Stimulated activated CD4-positive, alpha-beta T cell treated with anti-CD3 and anti-CD28 coated beads, Interleukin-15, amount 100 ng/mL, for 24 hours (primary cell): ENCODE data around the gene EHMT1.
A peak's percentile ranks its signal among the peaks of the same experiment; 100 is the strongest.

Experiments used
- DNase-seq: peaks from one replicate; pipeline ENCODE4 v3.0.0-alpha.2; 2020

Gene EHMT1

DNA sequence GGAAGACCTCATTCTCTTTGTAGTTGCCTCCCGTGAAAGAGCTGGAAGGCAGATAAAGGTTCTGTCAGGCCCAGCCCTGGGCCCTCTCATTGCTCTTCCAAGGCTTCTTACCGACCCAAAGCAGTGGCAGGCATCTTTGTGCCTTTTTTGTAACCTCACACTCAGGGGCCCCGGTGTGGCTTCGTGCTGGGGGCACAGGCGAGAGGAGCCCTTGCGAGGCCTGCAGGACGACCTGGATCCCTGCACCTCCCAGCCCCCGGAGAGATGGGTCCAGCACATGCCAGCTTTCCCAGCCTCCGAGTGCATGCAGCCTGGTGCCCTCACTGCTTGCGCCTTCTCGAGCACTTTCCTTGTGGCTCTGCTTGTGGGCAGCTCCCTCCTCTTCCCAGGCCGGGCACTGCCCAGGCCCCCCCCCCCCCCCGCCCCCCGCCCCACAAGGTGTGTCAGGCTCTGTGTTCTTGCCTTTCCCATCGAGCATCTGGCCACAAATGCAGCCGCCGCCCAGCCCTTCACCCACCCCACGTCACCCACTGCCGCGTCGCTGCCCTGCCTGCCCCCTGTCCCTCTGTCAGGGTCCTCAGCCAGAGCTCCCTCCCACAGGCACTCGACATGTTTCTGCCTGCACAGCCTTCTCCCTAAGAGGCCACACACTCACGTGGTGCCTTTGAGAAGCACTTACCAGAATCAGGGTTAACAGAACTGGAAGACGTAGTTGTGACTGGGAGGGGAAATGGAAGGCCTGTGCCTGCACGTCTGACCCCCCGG is 195.0 kb downstream of the EHMT1 start:
- no peak for DNase-seq

DNA sequence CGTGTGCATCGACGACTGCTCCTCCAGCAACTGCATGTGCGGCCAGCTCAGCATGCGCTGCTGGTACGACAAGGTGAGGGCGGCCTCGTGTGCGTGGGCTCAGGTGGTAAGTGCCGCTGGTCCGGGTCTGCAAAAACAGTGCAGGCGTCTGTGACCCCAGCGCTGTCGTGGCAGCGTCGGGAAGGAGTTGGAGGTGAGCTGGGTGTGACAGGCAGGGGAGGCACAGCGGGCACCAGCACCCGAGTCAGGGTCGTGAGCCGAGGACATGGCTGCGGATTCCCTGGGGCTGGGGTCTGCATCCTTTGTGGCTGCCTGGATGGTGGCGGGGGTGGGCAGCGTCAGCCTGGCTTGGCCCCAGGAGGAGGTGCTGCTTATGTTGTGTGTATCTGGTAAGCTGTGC is 195.6 kb downstream of the EHMT1 start:
- no peak for DNase-seq

DNA sequence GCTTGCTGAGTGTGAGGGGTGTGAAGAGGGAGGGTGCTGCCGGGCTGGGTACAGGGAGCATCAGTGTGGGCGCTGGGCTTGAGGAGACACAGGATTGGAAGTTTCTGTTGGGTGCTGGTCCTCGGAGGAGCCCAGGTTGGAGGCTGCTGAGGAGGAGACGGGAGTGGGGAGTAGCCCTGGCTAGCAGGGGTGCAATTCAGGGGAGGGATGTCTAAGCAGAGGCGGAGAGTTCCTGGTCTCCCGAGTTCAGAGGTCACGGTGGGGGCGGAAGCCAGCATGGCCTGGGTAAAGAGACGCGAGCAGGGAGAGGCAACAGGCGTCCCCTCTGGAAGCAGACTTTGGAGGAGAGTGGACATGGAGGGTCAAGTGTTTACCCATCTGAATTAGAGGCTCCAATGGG is 196.0 kb downstream of the EHMT1 start:
- no peak for DNase-seq

DNA sequence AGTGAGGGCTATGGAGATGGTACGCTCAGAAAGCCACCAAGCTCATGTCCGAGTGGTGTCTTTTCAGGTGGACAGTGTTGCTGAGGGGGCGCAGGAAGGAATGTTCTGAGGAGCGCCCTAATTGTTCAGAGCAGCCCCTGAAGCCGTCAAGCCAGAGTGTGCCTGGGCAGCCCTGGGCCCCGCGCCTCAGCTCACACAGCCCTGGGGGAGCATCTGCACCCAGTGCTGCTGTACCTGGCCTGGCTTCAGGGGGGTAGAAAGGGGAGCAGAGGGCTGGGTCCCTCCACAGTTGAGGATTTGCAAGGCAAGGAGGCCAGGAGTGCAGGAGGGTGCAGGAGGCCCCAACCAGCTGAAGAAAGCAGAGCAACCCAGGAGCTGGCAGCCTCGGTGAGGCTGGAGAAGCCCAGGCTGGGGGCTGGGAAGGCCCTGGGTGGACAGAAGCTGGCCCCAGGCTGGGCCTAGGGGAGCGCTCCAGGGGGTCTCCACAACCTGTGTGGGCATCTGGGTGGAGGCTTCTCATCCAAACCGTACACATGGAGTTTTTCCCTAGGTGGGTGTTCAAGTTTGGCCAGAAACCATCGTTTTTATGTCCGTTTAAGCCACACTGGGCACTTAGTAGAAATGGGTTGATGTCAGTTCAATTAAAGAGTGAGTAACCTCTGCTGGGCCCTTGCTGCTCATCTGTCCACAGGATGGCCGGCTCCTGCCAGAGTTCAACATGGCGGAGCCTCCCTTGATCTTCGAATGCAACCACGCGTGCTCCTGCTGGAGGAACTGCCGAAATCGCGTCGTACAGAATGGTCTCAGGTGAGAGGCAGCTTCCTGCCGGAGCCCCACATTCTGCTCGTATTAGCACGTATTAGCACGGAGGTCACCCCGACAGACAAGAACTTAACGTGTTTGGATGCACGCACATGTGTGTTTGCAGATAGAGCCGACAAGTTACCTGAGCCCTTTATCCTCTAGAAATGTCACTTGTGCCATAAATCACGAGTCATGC is 196.8 kb downstream of the EHMT1 start:
- DNase-seq, result no peak

DNA sequence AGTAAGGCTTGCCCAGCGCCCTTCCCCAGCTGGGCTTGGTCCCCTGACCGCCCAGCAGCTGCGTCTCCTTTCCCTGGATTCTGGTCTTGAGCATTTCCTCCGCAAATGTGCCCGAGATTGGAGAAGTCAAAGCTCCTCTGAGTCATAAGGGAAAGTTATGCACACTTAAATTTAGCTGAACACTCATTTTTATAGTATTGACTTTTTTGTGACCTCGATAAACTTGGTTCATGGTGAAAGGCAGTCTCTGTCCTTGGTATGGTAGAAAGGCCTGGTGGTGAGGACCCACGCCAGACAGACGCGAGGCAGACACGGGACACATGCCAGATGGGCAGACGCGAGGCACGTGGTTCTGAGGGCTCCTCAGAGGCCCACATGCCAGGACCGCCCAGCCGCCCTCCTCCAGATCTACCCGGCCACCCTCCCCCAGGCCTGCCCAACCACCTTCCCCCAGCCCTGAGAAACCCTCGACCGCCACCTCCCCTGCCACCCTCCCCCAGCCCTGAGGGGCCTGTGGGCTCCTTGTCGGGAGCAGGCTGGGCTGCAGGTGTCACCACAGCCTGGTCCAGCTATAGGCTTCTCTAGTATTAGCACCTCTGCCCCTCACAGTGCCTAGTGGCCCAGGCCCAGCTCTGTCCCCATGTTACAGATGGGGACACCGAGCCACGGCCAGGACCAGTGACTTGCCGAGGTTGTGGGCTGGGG is 197.9 kb downstream of the EHMT1 start:
- no peak for DNase-seq

DNA sequence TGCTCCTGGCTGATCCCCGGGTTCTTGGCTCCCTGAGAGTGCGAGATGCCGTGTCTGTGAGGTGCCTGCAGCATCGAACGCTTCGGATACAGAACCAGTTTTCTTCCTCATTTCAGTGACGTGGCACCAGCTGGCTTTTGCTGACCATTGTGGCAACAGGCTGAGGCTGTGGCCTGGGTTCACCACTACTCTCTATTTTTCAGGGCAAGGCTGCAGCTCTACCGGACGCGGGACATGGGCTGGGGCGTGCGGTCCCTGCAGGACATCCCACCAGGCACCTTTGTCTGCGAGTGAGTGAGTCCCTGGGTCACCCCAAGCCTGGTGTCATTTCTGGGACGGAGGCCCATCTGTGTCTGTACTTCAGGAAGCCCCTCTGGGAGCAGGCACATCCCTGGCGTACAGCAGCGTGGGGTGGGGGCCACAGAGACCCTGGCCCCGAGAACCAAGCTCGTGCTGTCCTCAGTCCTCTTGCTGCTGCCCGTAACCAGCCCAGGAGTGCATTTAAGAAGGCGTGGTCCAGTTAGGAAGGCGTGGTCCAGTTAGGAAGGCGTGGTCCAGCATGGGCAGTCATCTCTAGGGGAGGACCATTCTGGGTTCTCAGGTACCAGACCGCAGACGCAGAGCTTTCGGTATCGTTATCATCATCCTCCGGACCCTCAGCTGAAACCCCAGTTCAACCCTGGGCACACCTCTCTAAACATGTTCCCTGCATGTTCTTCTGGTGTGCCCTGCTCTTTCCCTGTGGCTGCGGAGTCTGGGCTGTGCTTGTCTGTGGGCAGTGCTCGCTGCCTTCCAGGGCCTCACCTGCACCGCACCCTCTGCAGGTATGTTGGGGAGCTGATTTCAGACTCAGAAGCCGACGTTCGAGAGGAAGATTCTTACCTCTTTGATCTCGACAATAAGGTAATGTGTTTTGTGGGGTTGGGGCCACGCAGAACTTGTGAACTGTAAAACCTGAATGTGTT is 198.7 kb downstream of the EHMT1 start:
- DNase-seq, result no peak

DNA sequence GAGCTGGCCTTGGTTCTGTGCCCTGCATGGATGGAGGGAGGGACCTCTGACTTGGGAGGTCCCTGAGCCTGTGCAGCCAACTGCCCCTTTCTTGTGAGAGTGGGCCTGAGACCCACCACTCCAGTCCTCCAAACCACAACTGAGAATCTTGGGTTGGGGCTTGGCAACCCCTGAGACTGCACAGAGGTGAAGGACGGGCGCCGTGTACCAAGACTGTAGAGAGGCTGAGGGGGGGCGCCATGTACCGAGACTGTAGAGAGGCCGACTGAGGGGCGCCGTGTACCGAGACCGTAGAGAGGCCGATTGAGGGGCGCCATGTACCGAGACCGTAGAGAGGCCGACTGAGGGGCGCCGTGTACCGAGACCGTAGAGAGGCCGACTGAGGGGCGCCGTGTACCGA is 199.5 kb downstream of the EHMT1 start:
- DNase-seq, result no peak

DNA sequence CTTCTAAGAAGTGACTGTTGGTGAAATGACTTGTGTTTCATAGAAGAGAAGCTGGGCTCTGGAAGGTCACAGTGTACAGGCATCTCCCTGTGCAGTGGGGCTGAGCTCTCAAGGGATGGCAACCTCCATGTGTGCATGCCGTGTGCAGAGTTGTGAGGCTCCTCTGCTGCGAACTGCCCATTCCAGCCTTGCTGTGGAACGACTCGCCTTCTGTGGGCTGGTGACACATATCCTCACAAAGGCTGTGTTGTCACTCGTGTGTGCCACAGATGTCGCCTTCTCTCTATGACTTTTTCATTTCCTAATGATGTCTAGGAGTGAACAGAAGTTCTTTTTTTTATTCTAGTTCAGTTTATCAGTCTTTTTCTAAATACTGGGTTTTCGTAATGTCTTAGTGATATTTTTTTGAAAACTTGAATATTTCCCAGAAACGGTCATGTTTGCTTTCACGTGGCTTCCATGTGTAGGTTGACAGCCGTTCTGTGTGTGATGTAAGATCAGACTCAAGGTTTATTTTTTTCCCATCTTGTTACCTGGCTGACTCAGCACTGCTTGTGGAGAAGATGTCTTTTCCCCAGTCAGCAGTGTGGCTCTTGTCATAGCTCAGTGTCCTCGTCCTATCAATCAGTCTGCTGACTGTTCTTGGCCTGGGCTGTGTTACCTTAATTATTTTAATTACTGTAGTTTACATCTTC is 201.5 kb downstream of the EHMT1 start:
- DNase-seq, result peak; percentile 24

DNA sequence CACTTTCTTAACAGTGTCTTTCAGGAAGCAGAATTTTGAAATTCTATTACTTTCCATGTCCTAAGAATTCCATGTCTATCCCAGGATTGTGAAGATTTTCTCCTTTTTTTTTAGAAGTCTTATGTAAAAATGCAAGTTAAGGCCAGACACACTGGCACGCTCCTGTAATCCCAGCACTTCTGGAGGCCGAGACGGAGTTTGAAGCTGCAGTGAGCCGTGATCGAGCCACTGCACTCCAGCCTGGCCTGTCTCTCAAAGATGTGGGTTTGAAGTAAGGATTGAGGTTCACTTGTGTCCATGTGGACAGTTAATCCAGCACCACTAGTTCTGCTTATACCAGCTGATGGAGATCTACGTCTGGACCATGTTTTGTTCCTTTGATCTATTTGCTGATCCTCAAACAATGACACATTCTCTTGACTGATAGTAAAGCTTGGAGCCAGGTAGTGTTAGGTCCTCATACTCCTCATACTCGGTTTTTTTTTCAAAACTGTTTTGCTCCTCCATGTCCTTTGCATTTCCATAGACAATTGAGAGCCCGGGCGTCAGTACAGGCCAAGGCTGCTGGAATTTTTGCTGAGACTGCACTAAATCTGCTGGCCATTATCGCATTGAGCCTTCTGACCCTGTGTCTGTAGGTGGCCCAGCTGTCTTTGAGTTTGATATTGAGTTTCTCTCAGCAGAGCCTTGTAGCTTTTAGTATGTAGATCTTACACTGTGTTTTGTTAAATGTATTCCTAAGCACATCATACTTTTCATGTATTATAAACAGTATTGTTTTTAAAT is 205.4 kb downstream of the EHMT1 start:
- DNase-seq, result no peak

DNA sequence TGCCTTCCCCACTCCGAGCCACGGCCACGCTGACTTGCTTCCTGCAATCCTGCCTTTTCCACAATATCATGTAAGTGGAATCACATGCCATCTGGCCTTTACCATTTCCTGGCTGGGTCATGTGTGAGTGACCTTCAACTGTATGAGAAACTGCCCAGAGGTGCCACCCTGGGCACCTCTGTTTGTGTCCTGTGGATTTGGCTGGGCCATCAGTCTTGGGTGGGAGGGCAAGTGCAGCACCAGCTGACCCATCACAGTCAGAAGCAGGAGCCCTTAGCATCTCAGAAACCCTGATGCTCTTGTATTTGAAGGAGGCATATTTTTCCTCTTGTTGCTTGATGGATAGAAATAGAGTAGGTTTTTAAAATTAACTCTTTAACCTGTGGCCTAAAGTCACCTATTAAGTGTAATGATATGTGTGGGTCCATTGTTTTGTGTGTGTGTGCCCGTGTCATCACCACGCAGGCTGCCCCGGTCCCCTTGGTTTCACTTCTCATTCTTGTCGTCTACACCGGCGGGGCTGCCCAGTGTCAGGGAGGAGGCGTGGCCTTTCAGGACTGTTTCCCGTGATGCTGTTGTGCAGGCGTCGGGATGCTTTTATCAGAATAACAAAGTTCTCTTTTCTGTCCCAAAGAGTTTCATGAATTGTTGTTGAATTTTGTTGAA is 206.7 kb downstream of the EHMT1 start:
- no peak for DNase-seq

DNA sequence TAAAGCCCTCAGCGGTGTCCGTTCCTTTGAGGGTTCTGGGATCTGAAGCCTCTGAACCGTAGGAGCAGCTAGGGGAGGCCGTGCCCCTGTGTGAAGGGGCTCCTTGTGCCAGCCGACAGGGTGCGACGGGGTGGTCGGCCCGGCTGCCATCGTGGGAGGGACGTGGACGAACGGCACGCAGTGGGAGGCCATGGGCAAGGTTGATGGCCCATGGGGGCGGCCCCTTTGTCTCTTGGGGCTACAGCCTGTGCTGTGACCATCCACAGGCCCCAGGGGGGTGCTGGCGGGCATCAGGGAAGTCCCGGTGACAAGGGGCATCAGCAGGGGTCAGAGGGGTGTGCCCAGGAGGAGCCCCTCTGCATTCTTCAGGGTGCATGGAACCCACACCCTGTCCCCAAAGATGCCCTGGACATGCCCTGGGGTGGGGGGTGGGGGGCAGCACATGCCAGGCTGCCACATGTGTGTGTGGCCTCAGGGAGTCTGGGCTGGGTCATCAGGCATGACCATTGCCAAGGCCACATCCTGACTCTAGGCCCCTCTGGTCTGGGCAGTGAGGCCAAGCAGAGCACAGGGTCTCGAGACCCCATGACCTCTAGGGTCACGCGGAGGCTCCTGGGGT is 209.2 kb downstream of the EHMT1 start:
- DNase-seq, result no peak

DNA sequence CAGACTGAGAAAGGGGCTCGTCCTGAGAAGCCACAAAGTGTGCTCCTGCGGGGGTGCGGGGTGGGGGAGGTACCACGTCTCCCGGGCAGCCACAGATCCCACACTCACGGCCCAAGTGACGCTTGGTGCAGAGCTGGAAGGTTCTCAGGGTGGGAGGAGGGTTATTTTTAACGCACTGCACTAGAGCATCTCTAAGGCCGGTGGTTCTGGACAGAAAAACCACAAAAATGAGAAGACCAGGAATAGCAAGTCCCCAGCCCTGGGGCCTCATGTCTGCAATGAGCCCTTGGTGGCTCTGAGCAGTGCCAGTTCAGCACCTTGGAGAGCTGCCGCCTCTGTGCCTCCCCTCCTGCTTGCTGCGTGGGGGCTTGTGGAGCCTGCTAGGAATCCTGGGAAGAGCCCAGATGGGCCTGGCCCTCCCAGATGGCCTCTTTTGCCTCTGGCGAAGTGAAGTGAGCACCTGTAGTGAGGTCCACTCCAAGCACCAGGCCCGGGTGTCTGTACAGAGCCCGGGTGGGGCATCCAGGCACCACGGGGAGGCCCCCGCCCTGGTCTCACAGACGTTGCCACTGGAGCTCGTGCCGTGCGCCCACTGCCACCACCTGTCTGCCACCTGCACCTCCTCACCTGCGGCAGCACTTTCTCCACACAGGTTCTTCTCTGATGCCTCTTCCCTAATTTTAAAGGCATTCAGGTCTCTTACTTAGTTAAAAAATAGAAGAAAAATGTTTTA is 209.9 kb downstream of the EHMT1 start:
- DNase-seq, result peak; percentile 24

DNA sequence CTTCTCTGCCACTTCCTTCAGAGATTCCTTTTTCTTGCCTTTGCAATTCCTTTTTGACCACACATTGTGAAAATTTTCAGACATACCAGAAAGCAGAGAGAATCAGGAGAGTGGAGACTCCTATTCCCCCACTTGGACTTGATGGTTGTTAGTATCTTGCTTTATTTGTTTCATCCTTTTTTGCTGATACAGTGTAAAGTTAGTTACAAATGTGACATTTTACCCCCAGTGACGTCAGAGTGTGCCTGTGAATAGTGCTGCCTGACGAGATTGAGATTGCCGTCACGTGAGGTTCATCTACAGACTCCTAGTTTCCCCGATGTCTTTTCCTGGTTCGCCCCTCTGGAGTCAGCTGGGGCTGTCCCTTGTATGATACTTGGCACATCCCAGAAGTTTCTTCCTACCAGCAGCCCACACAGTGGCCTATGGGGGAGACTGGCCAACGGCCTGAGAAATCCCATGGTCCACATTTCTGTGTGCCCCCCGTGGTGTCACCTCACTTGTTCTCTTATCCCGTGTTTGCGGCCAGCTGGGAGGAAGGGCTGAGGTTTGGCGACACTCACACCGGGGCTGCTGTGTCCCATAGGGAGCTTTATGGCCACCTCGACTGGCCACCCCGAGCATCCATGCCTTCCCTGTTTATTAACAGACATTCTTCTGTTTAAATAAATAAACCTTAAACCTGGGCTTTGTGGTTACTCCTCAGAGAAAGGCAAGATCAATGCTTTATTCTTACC is 210.6 kb downstream of the EHMT1 start:
- DNase-seq, result no peak

DNA sequence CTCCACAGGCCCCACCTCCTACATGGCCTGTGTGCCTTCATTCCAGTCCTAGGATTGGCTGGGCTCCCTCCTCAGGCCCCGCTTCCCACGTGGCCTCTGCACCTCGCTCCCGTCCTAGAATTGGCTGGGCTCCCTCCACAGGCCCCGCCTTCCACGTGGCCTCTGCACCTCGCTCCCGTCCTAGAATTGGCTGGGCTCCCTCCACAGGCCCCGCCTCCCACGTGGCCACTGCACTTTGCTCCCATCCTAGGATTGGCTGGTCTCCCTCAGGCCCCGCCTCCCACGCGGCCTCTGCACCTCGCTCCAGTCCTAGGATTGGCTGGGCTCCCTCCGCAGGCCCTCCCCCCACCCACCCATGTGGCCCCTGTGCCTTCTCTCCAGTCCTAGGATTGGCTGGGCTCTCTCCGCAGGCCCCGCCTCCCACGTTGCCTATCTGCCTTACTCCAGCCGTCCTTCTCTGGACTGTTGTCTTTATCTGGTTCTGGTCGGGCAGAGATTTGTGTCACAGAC is 213.4 kb downstream of the EHMT1 start:
- DNase-seq, result no peak

DNA sequence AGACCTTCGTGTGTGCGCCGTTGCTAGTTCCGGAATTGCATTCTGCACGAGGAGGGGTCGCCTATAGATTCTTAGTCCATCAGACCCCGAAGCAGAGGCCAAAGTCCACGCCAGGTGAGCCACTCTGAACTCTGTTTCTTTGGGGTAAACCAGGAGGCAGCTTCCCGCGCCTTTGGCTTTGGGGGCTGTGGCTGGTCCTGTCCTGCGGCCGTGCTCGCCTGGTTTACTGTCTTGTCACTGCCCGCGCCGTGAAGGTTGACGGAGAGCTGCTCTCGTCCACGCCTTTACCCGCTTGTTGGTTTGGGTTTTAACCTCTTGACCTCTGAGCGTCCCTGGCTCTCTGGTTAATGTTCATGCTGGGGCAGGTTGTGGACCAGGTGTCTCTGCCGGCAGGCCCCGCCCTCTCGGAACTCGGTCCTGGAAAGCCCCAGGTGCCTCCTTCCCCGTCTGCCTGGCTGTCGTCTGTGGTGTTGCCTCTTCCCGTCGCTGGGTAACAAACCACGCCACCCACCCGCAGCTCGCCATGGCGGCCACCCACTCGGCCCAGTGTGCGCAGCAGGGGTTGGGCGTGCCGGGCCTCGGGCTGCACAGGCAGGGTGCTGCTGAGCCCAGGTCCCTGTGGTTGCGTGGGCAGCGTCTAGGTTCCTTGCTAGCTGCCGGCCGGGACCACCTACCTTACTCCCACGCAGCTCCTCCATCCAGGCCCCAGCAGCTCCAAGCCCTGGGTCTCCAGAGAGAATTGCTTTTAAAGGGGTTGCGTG is 214.2 kb downstream of the EHMT1 start:
- no peak for DNase-seq

DNA sequence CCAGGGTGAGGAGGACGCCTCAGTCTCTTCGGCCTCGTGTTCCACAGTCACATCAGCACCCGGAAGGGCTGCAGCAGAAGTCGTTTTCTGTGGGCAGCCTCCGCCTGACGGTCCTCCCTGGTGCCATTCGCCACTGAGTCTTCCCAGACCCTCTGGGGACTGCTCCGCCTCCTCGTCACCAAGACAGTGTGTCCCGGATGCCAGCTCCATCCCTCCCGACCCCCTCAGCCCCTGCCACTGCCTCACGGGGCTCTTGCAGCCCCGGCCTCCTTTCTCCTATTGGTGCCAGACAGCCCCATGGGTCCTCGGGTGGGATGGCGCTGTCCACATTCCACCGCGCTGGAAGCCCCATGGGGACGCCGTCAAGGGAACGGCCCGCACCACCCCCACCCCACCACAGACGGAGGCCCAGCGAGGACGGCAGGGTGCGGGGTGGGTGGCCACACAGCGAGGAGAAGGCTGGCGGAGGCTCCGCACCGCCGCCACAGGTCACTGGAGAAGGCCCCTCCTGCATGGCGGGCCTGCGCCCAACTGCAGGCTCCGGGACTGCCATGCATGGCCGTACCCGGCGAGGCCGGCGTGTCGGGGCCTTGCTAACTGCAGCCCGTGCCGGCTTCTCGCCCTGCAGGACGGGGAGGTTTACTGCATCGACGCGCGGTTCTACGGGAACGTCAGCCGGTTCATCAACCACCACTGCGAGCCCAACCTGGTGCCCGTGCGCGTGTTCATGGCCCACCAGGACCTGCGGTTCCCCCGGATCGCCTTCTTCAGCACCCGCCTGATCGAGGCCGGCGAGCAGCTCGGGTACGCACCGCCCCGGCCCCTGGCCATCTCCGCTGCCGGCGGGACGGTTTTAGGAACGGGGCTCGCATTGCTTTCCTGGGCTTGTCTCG is 215.2 kb downstream of the EHMT1 start:
- DNase-seq, result no peak
